NCI-H2107 (cell line): Measurements from ENCODE around the gene PDHA1.
A peak's percentile ranks its signal among the peaks of the same experiment; 100 is the strongest.

Source experiments
- DNase-seq: peaks from one replicate; lab custom pipeline; 2025; lab: John Stamatoyannopoulos, UW

PDHA1 gene

GRCh38 chrX:19343535-19344408 lies at the start of gene PDHA1:
Gene PDHA1, plus strand, starts transcription at chrX:19343927. Its CDS starts 111 bp downstream, at chrX:19344038.
- peak; percentile 86 for DNase-seq

GRCh38 chrX:19303256-19303880 lies 40.4 kb upstream of the PDHA1 start:
- no peak for DNase-seq

- DNase-seq, result no peak
Observed at GRCh38 chrX:19326567-19326966, 17.2 kb upstream of the PDHA1 start.

- no peak for DNase-seq
Observed at GRCh38 chrX:19331831-19332230, 11.9 kb upstream of the PDHA1 start.

GRCh38 chrX:19332983-19333382 lies 10.7 kb upstream of the PDHA1 start:
- DNase-seq, result no peak

GRCh38 chrX:19334945-19335626 lies 8.6 kb upstream of the PDHA1 start:
- DNase-seq, result no peak

- DNase-seq, result no peak
Observed at GRCh38 chrX:19342331-19342906, 1.3 kb upstream of the PDHA1 start.

GRCh38 chrX:19343085-19343534 lies 617 bp upstream of the PDHA1 start:
- DNase-seq, result no peak

GRCh38 chrX:19344661-19345060 lies 934 bp downstream of the PDHA1 start:
- DNase-seq, result no peak

- no peak for DNase-seq
Observed at GRCh38 chrX:19347916-19348315, 4.2 kb downstream of the PDHA1 start.

- no peak for DNase-seq
Observed at GRCh38 chrX:19349264-19349663, 5.5 kb downstream of the PDHA1 start.

- DNase-seq, result no peak
Observed at GRCh38 chrX:19350941-19351384, 7.2 kb downstream of the PDHA1 start.

GRCh38 chrX:19354625-19355024 lies 10.9 kb downstream of the PDHA1 start:
- no peak for DNase-seq

- no peak for DNase-seq
Observed at GRCh38 chrX:19358521-19358920, 14.8 kb downstream of the PDHA1 start.

- DNase-seq, result no peak
Observed at GRCh38 chrX:19360903-19361302, 17.2 kb downstream of the PDHA1 start.

- DNase-seq, result no peak
Observed at GRCh38 chrX:19361701-19362100, 18.0 kb downstream of the PDHA1 start.

GRCh38 chrX:19368576-19368975 lies 24.8 kb downstream of the PDHA1 start:
- no peak for DNase-seq

GRCh38 chrX:19370061-19370460 lies 26.3 kb downstream of the PDHA1 start:
- no peak for DNase-seq

GRCh38 chrX:19372170-19372546 lies 28.4 kb downstream of the PDHA1 start:
- DNase-seq, result peak; percentile 12

GRCh38 chrX:19372547-19373331 lies 29.0 kb downstream of the PDHA1 start:
- DNase-seq, result no peak

- DNase-seq, result no peak
Observed at GRCh38 chrX:19373351-19373891, 29.7 kb downstream of the PDHA1 start.
